ENCODE data around the gene SERGEF. TPM values are rescaled to one million over a fixed set of nuclear protein-coding genes. Genes with fewer than 3 reads are reported as not detected.

Gene SERGEF
- total RNA-seq, 4 donors from 2014 or later = 17.1 to 39.3 (median 33.1) TPM

- 86 to 91% methylated on average over 3 of the region's 3 CpGs for WGBS, 2 donors
- intact Hi-C loops (cut with DNase I; ENCODE audit: low total_unique reads) = no loop called here
- no peak for TF ChIP-seq CTCF (IDR thresholded peaks at IDR 0.05)
- no peak for TF ChIP-seq POLR2A (IDR thresholded peaks at IDR 0.05)
- H3K4me3 ChIP-seq (ENCODE audit: low read depth, poor library complexity, severe bottlenecking) = no peak overlapping the region
- no peak for DNase-seq (ENCODE audit: low spot score in 2 of 2)
These were observed 88.1 kb downstream of the SERGEF start for GRCh38 chr11:17924713-17925112.

GRCh38 chr11:17923217-17923616, 89.6 kb downstream of the SERGEF start:
- intact Hi-C loops (cut with DNase I; ENCODE audit: low total_unique reads) = no loop called here
- no peak for DNase-seq (ENCODE audit: low spot score in 2 of 2)
- no peak for TF ChIP-seq CTCF (IDR thresholded peaks at IDR 0.05)
- TF ChIP-seq POLR2A (IDR thresholded peaks at IDR 0.05) = no peak
- 67 to 68% methylated on average over 3 of the region's 3 CpGs for WGBS, 2 donors
- H3K4me3 ChIP-seq (ENCODE audit: low read depth, poor library complexity, severe bottlenecking) = no peak overlapping the region

GRCh38 chr11:17922416-17922788, 90.4 kb downstream of the SERGEF start:
- H3K4me3 ChIP-seq (ENCODE audit: low read depth, poor library complexity, severe bottlenecking) = no peak overlapping the region
- no peak for DNase-seq (ENCODE audit: low spot score in 2 of 2)
- no peak for TF ChIP-seq CTCF (IDR thresholded peaks at IDR 0.05)
- WGBS, 2 donors = 43 to 67% methylated on average over 2 of the region's 2 CpGs
- intact Hi-C loops (cut with DNase I; ENCODE audit: low total_unique reads) = no loop called here

- 37% methylated on average over 4 of the region's 4 CpGs for WGBS, 2 donors
- DNase-seq (ENCODE audit: low spot score in 2 of 2) = peak in 1 of 2 donors; percentile 21
- H3K4me3 ChIP-seq (ENCODE audit: low read depth, poor library complexity, severe bottlenecking) = no peak overlapping the region
- intact Hi-C loops (cut with DNase I; ENCODE audit: low total_unique reads) = no loop called here
- no peak for TF ChIP-seq CTCF (IDR thresholded peaks at IDR 0.05)
- TF ChIP-seq POLR2A (IDR thresholded peaks at IDR 0.05) = no peak
These were observed 91.0 kb downstream of the SERGEF start for GRCh38 chr11:17921659-17922415.

GRCh38 chr11:17918049-17918605, 94.7 kb downstream of the SERGEF start:
- no peak overlapping the region for H3K4me3 ChIP-seq (ENCODE audit: low read depth, poor library complexity, severe bottlenecking)
- TF ChIP-seq POLR2A (IDR thresholded peaks at IDR 0.05) = no peak
- no peak for TF ChIP-seq CTCF (IDR thresholded peaks at IDR 0.05)
- intact Hi-C loops (cut with DNase I; ENCODE audit: low total_unique reads) = no loop called here
- no peak for DNase-seq (ENCODE audit: low spot score in 2 of 2)
- WGBS, 2 donors = 74% methylated on average over 1 of the region's 1 CpG
